IMR-90 (cell line): ENCODE results near the gene OSBPL1A. TPM values are rescaled to one million over a fixed set of nuclear protein-coding genes. Genes with fewer than 3 reads are reported as not detected.
A peak's percentile ranks its signal among the peaks of the same experiment; 100 is the strongest.

ENCODE experiments used
- ATAC-seq: fragments of 200-7000 bp; cut with Tn5 transposase; 2 replicates; pipeline ENCODE4 v1.9.1; 2020; ENCODE audit warnings: low read depth, mild to moderate bottlenecking, moderate library complexity
- BruUV-seq: library from RNA; stranded (reverse); fragments of 400-500 nt; replicated peaks from 2 replicates; lab custom pipeline; 2021; lab: Mats Ljungman, UMichigan
- CTCF ChIA-PET: fragments of 300-600 bp; formaldehyde crosslinking; extraction: SDS; loops from one replicate; lab custom pipeline; 2021; ENCODE audit warnings: antibody characterized with exemption; lab: Yijun Ruan, JAX
- POLR2A ChIA-PET: fragments of 300-600 bp; sonication (Branson Sonifier 250); formaldehyde crosslinking; loops from one replicate; lab custom pipeline; 2022; ENCODE audit warnings: antibody characterized with exemption; ENCODE audit not compliant: unreplicated experiment; lab: Charles Lee
- DNase-seq: peaks from one replicate; pipeline ENCODE4 v3.0.0; 2013
- H2AFZ ChIP-seq: replicated peaks from 2 replicates; pipeline ENCODE3; 2013; ENCODE audit warnings: low read length, mild to moderate bottlenecking; ENCODE audit not compliant: poor library complexity
- H2AK5ac ChIP-seq: 2 replicates; pipeline ENCODE4 v1.6.1; 2013; ENCODE audit warnings: low read depth, low read length, inconsistent platforms
- H2AK9ac ChIP-seq: replicated peaks from 2 replicates; pipeline ENCODE3; 2013; ENCODE audit warnings: mild to moderate bottlenecking, low read depth, low read length, moderate library complexity; ENCODE audit not compliant: poor library complexity
- H2BK120ac ChIP-seq: 2 replicates; pipeline ENCODE4 v1.6.1; 2013; ENCODE audit warnings: low read depth, low read length, inconsistent platforms
- H2BK15ac ChIP-seq: 3 replicates; pipeline ENCODE4 v1.6.1; 2013; ENCODE audit warnings: low read depth, low read length, inconsistent platforms
- H2BK20ac ChIP-seq: 2 replicates; pipeline ENCODE4 v1.6.1; 2013; ENCODE audit warnings: low read depth, mild to moderate bottlenecking, inconsistent platforms, low read length, moderate library complexity
- H2BK5ac ChIP-seq: 2 replicates; pipeline ENCODE4 v1.6.1; 2013; ENCODE audit warnings: mild to moderate bottlenecking, low read depth, low read length, inconsistent platforms; ENCODE audit not compliant: poor library complexity, severe bottlenecking
- H3K14ac ChIP-seq: replicated peaks from 2 replicates; pipeline ENCODE4 v1.6.1; 2013; ENCODE audit warnings: low read depth, low read length, inconsistent platforms
- H3K18ac ChIP-seq: 2 replicates; pipeline ENCODE4 v1.6.1; 2013; ENCODE audit warnings: low read depth, low read length, control low read depth
- H3K23ac ChIP-seq: 2 replicates; pipeline ENCODE4 v1.6.1; 2013; ENCODE audit warnings: low read depth, low read length, inconsistent platforms
- H3K27ac ChIP-seq: 2 replicates; pipeline ENCODE4 v1.5.1; 2013; ENCODE audit warnings: mild to moderate bottlenecking, control low read depth, low read length; ENCODE audit not compliant: insufficient read depth
- H3K27me3 ChIP-seq: 2 replicates; pipeline ENCODE4 v1.6.1; 2013; ENCODE audit warnings: low read length; ENCODE audit not compliant: control insufficient read depth, insufficient read depth
- H3K36me3 ChIP-seq: 2 replicates; pipeline ENCODE4 v1.6.1; 2013; ENCODE audit warnings: low read length, mixed read lengths; ENCODE audit not compliant: control insufficient read depth, insufficient read depth
- H3K4ac ChIP-seq: 2 replicates; pipeline ENCODE4 v1.6.1; 2013; ENCODE audit warnings: low read depth, low read length, inconsistent platforms
- H3K4me1 ChIP-seq: 2 replicates; pipeline ENCODE4 v1.6.1; 2013; ENCODE audit warnings: low read length, mixed read lengths; ENCODE audit not compliant: control insufficient read depth, insufficient read depth
- H3K4me2 ChIP-seq: 2 replicates; pipeline ENCODE4 v1.6.1; 2013; ENCODE audit warnings: low read depth, mild to moderate bottlenecking, control low read depth, low read length, moderate library complexity
- H3K4me3 ChIP-seq: 2 replicates; pipeline ENCODE4 v1.5.1; 2013; ENCODE audit warnings: low read depth, mild to moderate bottlenecking, control low read depth, low read length, moderate library complexity; ENCODE audit not compliant: insufficient read depth
- H3K56ac ChIP-seq: 2 replicates; pipeline ENCODE4 v1.6.1; 2013; ENCODE audit warnings: low read length, inconsistent platforms; ENCODE audit not compliant: insufficient read depth; ENCODE audit errors: extremely low read depth
- H3K79me1 ChIP-seq, 2 experiments: 2 replicates each; pipeline ENCODE4 v1.6.1; 2013; ENCODE audit warnings: low read length in 2 of 2, inconsistent platforms in 1 of 2, low read depth in 1 of 2
- H3K9ac ChIP-seq: 2 replicates; pipeline ENCODE4 v1.6.1; 2013; ENCODE audit warnings: low read depth, low read length, control low read depth
- H3K9me1 ChIP-seq: 2 replicates; pipeline ENCODE4 v1.6.1; 2013; ENCODE audit warnings: low read length, inconsistent platforms; ENCODE audit not compliant: insufficient read depth
- H3K9me3 ChIP-seq: 2 replicates; pipeline ENCODE4 v1.6.1; 2013; ENCODE audit warnings: low read length; ENCODE audit not compliant: control insufficient read depth, insufficient read depth
- H4K20me1 ChIP-seq: 2 replicates; pipeline ENCODE4 v1.6.1; 2013; ENCODE audit warnings: low read length, inconsistent platforms; ENCODE audit not compliant: insufficient read depth
- H4K5ac ChIP-seq: 2 replicates; pipeline ENCODE4 v1.6.1; 2013; ENCODE audit warnings: mild to moderate bottlenecking, low read depth, low read length, control low read depth
- H4K8ac ChIP-seq, 2 experiments: 2 replicates each; pipeline ENCODE4 v1.6.1; 2013; ENCODE audit warnings: low read depth in 2 of 2, low read length in 2 of 2, control low read depth in 1 of 2, inconsistent platforms in 1 of 2
- H4K91ac ChIP-seq: 2 replicates; pipeline ENCODE4 v1.6.1; 2013; ENCODE audit warnings: low read depth, low read length, inconsistent platforms; ENCODE audit not compliant: insufficient read depth
- BHLHE40 ChIP-seq: fragments of 150-350 bp; IDR thresholded peaks from 2 replicates; pipeline ENCODE4 v1.6.1; 2016; ENCODE audit warnings: mild to moderate bottlenecking, low read depth, low read length
- CEBPB ChIP-seq: IDR thresholded peaks from 2 replicates; pipeline ENCODE4 v1.6.1; 2012; ENCODE audit warnings: low read depth, low read length, improper control_type of control experiment
- CHD1 ChIP-seq: IDR thresholded peaks from 2 replicates; pipeline ENCODE4 v1.6.1; 2012; ENCODE audit warnings: low read depth, low read length, improper control_type of control experiment
- CTCF ChIP-seq: conservative IDR thresholded peaks from 2 replicates; pipeline ENCODE4 v1.5.1; 2012; ENCODE audit warnings: mild to moderate bottlenecking, low read depth, low read length, improper control_type of control experiment
- ELK1 ChIP-seq: fragments of 150-350 bp; IDR thresholded peaks from 2 replicates; pipeline ENCODE4 v1.6.1; 2016; ENCODE audit warnings: low read depth, mild to moderate bottlenecking, low read length, moderate library complexity, borderline replicate concordance
- FOS ChIP-seq: fragments of 150-350 bp; IDR thresholded peaks from 2 replicates; pipeline ENCODE4 v1.6.1; 2016; ENCODE audit warnings: low read depth, low read length
- MAFK ChIP-seq: IDR thresholded peaks from 2 replicates; pipeline ENCODE4 v1.6.1; 2012; ENCODE audit warnings: low read depth, low read length, improper control_type of control experiment
- MAZ ChIP-seq: IDR thresholded peaks from 2 replicates; pipeline ENCODE4 v1.6.1; 2012; ENCODE audit warnings: low read depth, mild to moderate bottlenecking, low read length, improper control_type of control experiment, moderate library complexity, borderline replicate concordance
- MXI1 ChIP-seq: IDR thresholded peaks from 2 replicates; pipeline ENCODE4 v1.6.1; 2012; ENCODE audit warnings: low read depth, mild to moderate bottlenecking, low read length, moderate library complexity, borderline replicate concordance
- NFE2L2 ChIP-seq: fragments of 150-350 bp; IDR thresholded peaks from 2 replicates; pipeline ENCODE4 v1.6.1; 2016; ENCODE audit warnings: low read depth, mild to moderate bottlenecking, low read length
- POLR2A ChIP-seq: IDR thresholded peaks from 2 replicates; pipeline ENCODE4 v1.6.1; 2012; ENCODE audit warnings: mild to moderate bottlenecking, low read depth, low read length
- RAD21 ChIP-seq: IDR thresholded peaks from 2 replicates; pipeline ENCODE4 v1.6.1; 2012; ENCODE audit warnings: low read length, improper control_type of control experiment
- RCOR1 ChIP-seq: IDR thresholded peaks from 2 replicates; pipeline ENCODE4 v1.6.1; 2012; ENCODE audit warnings: mild to moderate bottlenecking, low read length, improper control_type of control experiment; ENCODE audit not compliant: insufficient replicate concordance
- RFX5 ChIP-seq: IDR thresholded peaks from 2 replicates; pipeline ENCODE4 v1.8.0; 2012; ENCODE audit warnings: low read depth, mild to moderate bottlenecking, low read length, moderate library complexity
- SMC3 ChIP-seq: fragments of 150-350 bp; IDR thresholded peaks from 2 replicates; pipeline ENCODE4 v1.6.1; 2016; ENCODE audit warnings: low read depth, mild to moderate bottlenecking, antibody characterized with exemption, low read length, moderate library complexity
- USF2 ChIP-seq: fragments of 150-350 bp; IDR thresholded peaks from 2 replicates; pipeline ENCODE4 v1.6.1; 2017; ENCODE audit warnings: mild to moderate bottlenecking, antibody characterized with exemption, low read length, low read depth
- WGBS, 2 experiments: methylation state at CpG; one replicate each; pipeline versions ENCODE4 v1.1.5 to v1.1.7; 2013; ENCODE audit warnings: missing lambda C conversion rate in 2 of 2; ENCODE audit not compliant: insufficient read length in 1 of 2; ENCODE audit errors: extremely low coverage in 2 of 2; 5-methylcytosine and 5-hydroxymethylcytosine counted together
- dilution Hi-C: fragments of 300-500 bp; cut with HindIII; formaldehyde crosslinking; loops from one replicate; pipeline ENCODE4 v1.14.3; 2018; ENCODE audit warnings: low sequenced_read_pairs; ENCODE audit not compliant: unreplicated experiment
- in situ Hi-C: fragments of 300-500 bp; cut with MboI; formaldehyde crosslinking; loops from 3 replicates; pipeline ENCODE4 v1.14.3; 2019; ENCODE audit warnings: low sequenced_read_pairs, inconsistent platforms, mixed read lengths
- intact Hi-C: fragments of 100-400 bp; cut with micrococcal nuclease; formaldehyde crosslinking; loops from 2 replicates; pipeline ENCODE4 v1.10.0; 2022
- polyA plus RNA-seq, 3 experiments: library from polyadenylated mRNA; depleted of rRNA; stranded (reverse); fragments of >200 nt; gene quantifications; 2 replicates each; pipeline ENCODE4 v1.2.3, GENCODE V29; 2012; ENCODE audit warnings: low replicate concordance in 1 of 3
- total RNA-seq: library from RNA; depleted of rRNA; stranded (reverse); fragments of >200 nt; gene quantifications from 2 replicates; pipeline ENCODE4 v1.2.3, GENCODE V29; 2012

The OSBPL1A gene
- total and polyA plus RNA-seq, 2 of the 4 experiments (the other 2 are of a cell fraction), result 29.4 to 70.4 TPM

- no peak for ATAC-seq
- H2BK5ac ChIP-seq, result no peak overlapping the region
- H4K20me1 ChIP-seq, result no peaks in the 10 kb centered on the region
- no peak overlapping the region for H2AK9ac ChIP-seq
- intact Hi-C loops (loop anchor here (5.0 kb wide), 1 partner anchor 36 kb away; no protein-coding TSS in a partner anchor), dilution Hi-C loops (no loop called here), in situ Hi-C loops (no loop called here)
- no peaks in the 10 kb centered on the region for H3K9me3 ChIP-seq
- no peak overlapping the region for H3K9ac ChIP-seq
- H3K27me3 ChIP-seq, result no peaks in the 10 kb centered on the region
- H2AFZ ChIP-seq, result peak overlapping the region; percentile 76
- H2BK120ac ChIP-seq, result no peak overlapping the region
- H3K56ac ChIP-seq, result no peak overlapping the region
- TF ChIP-seq RFX5 (no peak), POLR2A (no peak), MXI1 (no peak), MAFK (no peak), CTCF (no peak), ELK1 (no peak), FOS (no peak), NFE2L2 (no peak), CHD1 (no peak), USF2 (no peak), CEBPB (no peak), BHLHE40 (no peak), MAZ (no peak), RCOR1 (no peak), RAD21 (no peak), SMC3 (no peak)
- no peak overlapping the region for H2AK5ac ChIP-seq
- peak overlapping the region; percentile 11; the same call in 1 of the 2 replicates for H3K4ac ChIP-seq
- 0 out of 2 replicates have a peak, but pooled peaks cover 2% of the 10 kb centered on the region for H3K4me1 ChIP-seq
- H3K14ac ChIP-seq, result no peak overlapping the region
- peaks cover 0 to 7% of the 10 kb centered on the region in 2 experiments; a peak in 2 of 4 replicates for H3K79me1 ChIP-seq
- H2BK15ac ChIP-seq, result no peak overlapping the region
- 52% methylated on average over 7 of the region's 15 CpGs; no CpG with 5 or more reads in 1 of the 2 experiments for whole genome bisulfite sequencing, 2 experiments
- H3K4me2 ChIP-seq, result no peak overlapping the region
- H3K27ac ChIP-seq, result 0 out of 2 replicates have a peak overlapping the region, but pooled peaks have one; percentile 18
- no peaks in the 10 kb centered on the region for H3K36me3 ChIP-seq
- H3K18ac ChIP-seq, result no peak overlapping the region
- ChIA-PET POLR2A (interaction anchor here (1.3 kb wide), 1 partner anchor 13 kb away, joined by 4 read pairs; no protein-coding TSS in a partner anchor), CTCF (no interaction called here)
- peak overlapping the region; percentile 11 to 59; a peak in 1 of 4 replicates for H4K8ac ChIP-seq
- no peak overlapping the region for H3K23ac ChIP-seq
- H2BK20ac ChIP-seq, result no peak overlapping the region
- H4K91ac ChIP-seq, result no peak overlapping the region; the same call in 1 of the 2 replicates
- 0 out of 2 replicates have a peak, but pooled peaks cover 3% of the 10 kb centered on the region for H3K9me1 ChIP-seq
- no peak overlapping the region for H3K4me3 ChIP-seq
- peak; percentile 46 for DNase-seq
- no peak overlapping the region for H4K5ac ChIP-seq
- no TSS peak for BruUV-seq
Observed at GRCh38 chr18:24398540-24398939, 916 bp upstream of the OSBPL1A start.
